ENCODE results near the gene UBE2I. TPM values are rescaled to one million over a fixed set of nuclear protein-coding genes. Genes with fewer than 3 reads are reported as not detected.

UBE2I gene
- total RNA-seq, 1 donor from 2014 or later = 214 TPM

GRCh38 chr16:1375741-1376410 is 66.4 kb downstream of the UBE2I start:
- Mint-ChIP-seq H3K27ac (no peak overlapping the region), H3K4me1 (peaks cover 15% of the 10 kb centered on the region), H3K27me3 (ENCODE audit: low read depth) (peaks cover 14% of the 10 kb centered on the region), H3K9me3 (no peaks in the 10 kb centered on the region), H3K4me3 (no peak overlapping the region), H3K36me3 (peaks cover 4% of the 10 kb centered on the region)
- TF ChIP-seq, protein P1, sequence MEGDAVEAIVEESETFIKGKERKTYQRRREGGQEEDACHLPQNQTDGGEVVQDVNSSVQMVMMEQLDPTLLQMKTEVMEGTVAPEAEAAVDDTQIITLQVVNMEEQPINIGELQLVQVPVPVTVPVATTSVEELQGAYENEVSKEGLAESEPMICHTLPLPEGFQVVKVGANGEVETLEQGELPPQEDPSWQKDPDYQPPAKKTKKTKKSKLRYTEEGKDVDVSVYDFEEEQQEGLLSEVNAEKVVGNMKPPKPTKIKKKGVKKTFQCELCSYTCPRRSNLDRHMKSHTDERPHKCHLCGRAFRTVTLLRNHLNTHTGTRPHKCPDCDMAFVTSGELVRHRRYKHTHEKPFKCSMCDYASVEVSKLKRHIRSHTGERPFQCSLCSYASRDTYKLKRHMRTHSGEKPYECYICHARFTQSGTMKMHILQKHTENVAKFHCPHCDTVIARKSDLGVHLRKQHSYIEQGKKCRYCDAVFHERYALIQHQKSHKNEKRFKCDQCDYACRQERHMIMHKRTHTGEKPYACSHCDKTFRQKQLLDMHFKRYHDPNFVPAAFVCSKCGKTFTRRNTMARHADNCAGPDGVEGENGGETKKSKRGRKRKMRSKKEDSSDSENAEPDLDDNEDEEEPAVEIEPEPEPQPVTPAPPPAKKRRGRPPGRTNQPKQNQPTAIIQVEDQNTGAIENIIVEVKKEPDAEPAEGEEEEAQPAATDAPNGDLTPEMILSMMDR (IDR thresholded peaks at IDR 0.05; ENCODE audit: unreplicated experiment) = no peak
- no peak for DNase-seq (ENCODE audit: low spot score in 2 of 2, unreplicated experiment in 2 of 2)

Other genes starting within 250 kb of the UBE2I start
- not detected in 3 replicates for gene SSTR5, start 236.9 kb upstream of the UBE2I start, total RNA-seq
- gene C1QTNF8, start 213.4 kb upstream of the UBE2I start, total RNA-seq = 0.20 TPM in 1 of 3 replicates, not detected in the others
- 40.8 to 49.1 TPM (median 41.8 TPM) in 3 replicates for gene CACNA1H, start 156.5 kb upstream of the UBE2I start, total RNA-seq
- gene TPSG1, start 84.4 kb upstream of the UBE2I start, total RNA-seq = not detected in 3 replicates
- not detected in 3 replicates for gene TPSB2, start 79.5 kb upstream of the UBE2I start, total RNA-seq
- not detected in 3 replicates for gene TPSAB1, start 68.9 kb upstream of the UBE2I start, total RNA-seq
- not detected in 3 replicates for gene TPSD1, start 53.6 kb upstream of the UBE2I start, total RNA-seq
- gene BAIAP3, start 24.0 kb downstream of the UBE2I start, total RNA-seq = 1.3 to 2.4 TPM (median 2.3 TPM) in 3 replicates
- 42.1 to 43.7 TPM (median 42.7 TPM) in 3 replicates for gene TSR3, start 42.2 kb downstream of the UBE2I start, total RNA-seq
- gene GNPTG, start 42.3 kb downstream of the UBE2I start, total RNA-seq = 47.8 to 52.9 TPM (median 48.4 TPM) in 3 replicates
- gene UNKL, start 105.1 kb downstream of the UBE2I start, total RNA-seq = 38.3 to 43.6 TPM (median 40.2 TPM) in 3 replicates
- 12.9 to 14.6 TPM (median 14.2 TPM) in 3 replicates for gene UQCC4, start 111.1 kb downstream of the UBE2I start, total RNA-seq
- not detected in 3 replicates for gene PERCC1, start 121.4 kb downstream of the UBE2I start, total RNA-seq
- gene CCDC154, start 134.9 kb downstream of the UBE2I start, total RNA-seq = 3.9 to 5.6 TPM (median 4.2 TPM) in 3 replicates
- 94.5 to 96.1 TPM (median 94.6 TPM) in 3 replicates for gene CLCN7, start 165.4 kb downstream of the UBE2I start, total RNA-seq
- gene PTX4, start 179.3 kb downstream of the UBE2I start, total RNA-seq = not detected in 3 replicates
- 66.7 to 70.2 TPM (median 69.8 TPM) in 3 replicates for gene TELO2, start 183.7 kb downstream of the UBE2I start, total RNA-seq
- 6.6 to 7.7 TPM (median 6.9 TPM) in 3 replicates for gene TMEM204, start 224.0 kb downstream of the UBE2I start, total RNA-seq

Data from mesothelial cell of epicardium (in vitro differentiated cells).